Peyer's patch (tissue), 4 donors: ENCODE measurements around the gene B3GNT7. TPM values are rescaled to one million over a fixed set of nuclear protein-coding genes. Genes with fewer than 3 reads are reported as not detected.
"Not testable (repeated sequence)": the region's sequence is repeated elsewhere in the genome, so short reads cannot be mapped to it uniquely, and the experiment has no call there.

Experiments
- DNase-seq, 3 donors: peaks; one replicate each; pipeline ENCODE4 v3.0.0-alpha.2; 2017 to 2019
- H3K27ac ChIP-seq, 4 donors: fragments of 200-600 bp; sonication (generic); one replicate each; pipeline ENCODE4 v1.5.1; 2016 to 2019
- H3K27me3 ChIP-seq, 2 donors: fragments of 200-600 bp; sonication (generic); one replicate each; pipeline ENCODE4 v1.5.1; 2019
- H3K36me3 ChIP-seq, 3 donors: fragments of 200-600 bp; sonication (generic); one replicate each; pipeline ENCODE4 v1.5.1; 2016 to 2019
- H3K4me1 ChIP-seq, 4 donors: fragments of 200-600 bp; sonication (generic); one replicate each; pipeline ENCODE4 v1.5.1; 2016 to 2019
- H3K4me3 ChIP-seq, 4 donors: fragments of 200-600 bp; sonication (generic); 1 replicate in 3 of 4; 2 replicates in 1 of 4; pipeline ENCODE4 v1.5.1; 2016 to 2019; ENCODE audit warnings: mild to moderate bottlenecking in 1 of 4
- H3K9me3 ChIP-seq, 4 donors: fragments of 200-600 bp; sonication (generic); one replicate each; pipeline ENCODE4 v1.5.1; 2016 to 2019; ENCODE audit warnings: mild to moderate bottlenecking in 1 of 4
- CTCF ChIP-seq, 6 experiments: fragments of 450-650 bp in 4 of 6; fragments of 200-600 bp in 2 of 6; sonication (generic) in 1 of 6; IDR thresholded peaks; one replicate each; pipeline ENCODE4 v1.5.1; 2017 to 2019; ENCODE audit warnings: antibody characterized with exemption in 6 of 6, mild to moderate bottlenecking in 3 of 6, moderate library complexity in 1 of 6
- POLR2A ChIP-seq, 2 donors: fragments of 450-650 bp; IDR thresholded peaks; one replicate each; pipeline ENCODE4 v1.5.1; 2017; ENCODE audit warnings: antibody characterized with exemption in 2 of 2, mild to moderate bottlenecking in 2 of 2, moderate library complexity in 2 of 2
- total RNA-seq, 4 donors: library from RNA; depleted of rRNA; stranded (reverse); fragments of >200 nt; gene quantifications; one replicate each; pipeline ENCODE4 v1.1.0, GENCODE V29; 2016

The B3GNT7 gene
- total RNA-seq, 4 donors from 2014 or later = 9.9 to 154 (median 90.3) TPM

DNA sequence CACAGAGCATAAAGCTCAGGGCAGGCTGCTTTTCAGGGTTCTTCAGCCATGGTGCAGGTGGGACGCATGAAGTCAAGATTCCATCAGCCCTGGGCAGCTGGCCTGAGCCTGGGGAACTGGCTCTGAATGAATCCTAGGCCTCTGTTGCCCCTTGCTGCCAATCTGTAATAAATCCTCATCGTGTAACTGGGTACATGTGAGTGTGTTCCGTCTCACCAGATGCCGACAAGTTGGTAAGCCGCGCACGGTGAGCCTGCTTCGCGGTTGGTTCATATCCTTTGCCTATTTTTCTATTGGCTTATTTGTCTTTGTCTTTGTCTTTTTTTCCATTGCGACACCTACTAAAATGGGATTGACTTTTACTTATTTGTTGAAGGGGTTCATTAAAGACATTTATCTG is 27.7 kb downstream of the B3GNT7 start:
- Histone ChIP-seq H3K27ac (no peak overlapping the region), H3K4me1 (no peaks in the 10 kb centered on the region), H3K9me3 (no peaks in the 10 kb centered on the region), H3K36me3 (no peaks in the 10 kb centered on the region), H3K4me3 (no peak overlapping the region), H3K27me3 (no peaks in the 10 kb centered on the region)
- no peak for TF ChIP-seq POLR2A (IDR thresholded peaks at IDR 0.05)
- DNase-seq = no peak

- Histone ChIP-seq H3K27ac (no peak overlapping the region), H3K4me1 (no peaks in the 10 kb centered on the region), H3K4me3 (no peak overlapping the region), H3K9me3 (no peaks in the 10 kb centered on the region), H3K36me3 (no peaks in the 10 kb centered on the region), H3K27me3 (no peaks in the 10 kb centered on the region)
- no peak for TF ChIP-seq POLR2A (IDR thresholded peaks at IDR 0.05)
- no peak for TF ChIP-seq CTCF (IDR thresholded peaks at IDR 0.05)
- no peak for DNase-seq
Measured at GRCh38 chr2:231425291-231425810, 29.8 kb downstream of the B3GNT7 start.

DNA sequence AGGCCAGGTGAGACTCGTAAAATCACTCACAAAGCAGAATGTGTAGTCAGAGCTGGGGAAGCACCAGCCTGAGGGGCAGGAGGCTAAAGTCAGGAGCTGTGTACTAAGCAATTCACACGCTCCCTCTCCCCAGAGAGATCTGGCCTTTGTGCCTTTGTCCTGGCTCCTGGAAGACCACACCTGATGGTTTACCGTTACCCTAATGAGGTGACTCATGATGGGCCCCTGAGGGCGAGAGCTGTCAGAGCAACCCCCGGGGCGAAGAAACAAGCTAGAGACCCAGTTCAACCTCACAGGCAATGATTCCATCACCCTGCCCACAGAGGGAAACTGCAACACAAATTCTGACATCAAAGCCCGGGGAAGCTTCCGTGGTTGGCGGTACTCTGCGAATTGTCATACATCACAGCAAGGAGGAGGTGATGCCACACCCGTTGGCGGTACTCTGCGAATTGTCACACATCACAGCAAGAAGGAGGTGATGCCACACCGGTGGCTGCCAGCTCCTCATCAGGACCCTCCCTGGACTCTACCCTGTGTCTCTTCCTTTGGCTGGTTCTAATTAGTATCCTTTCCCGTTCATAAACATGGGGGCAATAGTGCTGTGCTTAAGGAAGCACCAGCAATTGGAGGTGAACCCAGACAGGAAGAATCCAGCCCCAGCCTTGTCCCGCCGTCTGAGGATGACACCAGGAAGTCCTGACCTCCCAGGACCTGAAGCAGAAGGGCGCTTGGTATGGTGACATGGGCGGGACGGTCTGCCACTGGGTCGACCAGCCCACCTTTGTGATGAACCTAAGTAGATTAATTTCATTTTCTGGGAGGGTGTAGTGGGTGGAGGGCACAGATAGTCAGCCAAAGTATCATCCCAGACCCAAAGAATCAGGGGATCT is 30.5 kb downstream of the B3GNT7 start:
- H3K27ac ChIP-seq = no peak overlapping the region

GRCh38 chr2:231427116-231427515 is 31.6 kb downstream of the B3GNT7 start:
- TF ChIP-seq CTCF (IDR thresholded peaks at IDR 0.05) = no peak
- H3K9me3 ChIP-seq = peaks cover 0 to 3% (median under 1%) of the 10 kb centered on the region in 4 donors
- no peaks in the 10 kb centered on the region for H3K36me3 ChIP-seq
- DNase-seq = no peak
- H3K27ac ChIP-seq = no peak overlapping the region
- H3K27me3 ChIP-seq = no peaks in the 10 kb centered on the region
- no peaks in the 10 kb centered on the region for H3K4me1 ChIP-seq
- no peak overlapping the region for H3K4me3 ChIP-seq

More for the DNA sequence above, 30.5 kb downstream of the B3GNT7 start:
- Histone ChIP-seq H3K4me1 (no peaks in the 10 kb centered on the region), H3K36me3 (no peaks in the 10 kb centered on the region), H3K27me3 (no peaks in the 10 kb centered on the region), H3K9me3 (no peaks in the 10 kb centered on the region), H3K4me3 (no peak overlapping the region)
- DNase-seq = no peak
- no peak for TF ChIP-seq CTCF (IDR thresholded peaks at IDR 0.05)
- TF ChIP-seq POLR2A (IDR thresholded peaks at IDR 0.05) = no peak

DNA sequence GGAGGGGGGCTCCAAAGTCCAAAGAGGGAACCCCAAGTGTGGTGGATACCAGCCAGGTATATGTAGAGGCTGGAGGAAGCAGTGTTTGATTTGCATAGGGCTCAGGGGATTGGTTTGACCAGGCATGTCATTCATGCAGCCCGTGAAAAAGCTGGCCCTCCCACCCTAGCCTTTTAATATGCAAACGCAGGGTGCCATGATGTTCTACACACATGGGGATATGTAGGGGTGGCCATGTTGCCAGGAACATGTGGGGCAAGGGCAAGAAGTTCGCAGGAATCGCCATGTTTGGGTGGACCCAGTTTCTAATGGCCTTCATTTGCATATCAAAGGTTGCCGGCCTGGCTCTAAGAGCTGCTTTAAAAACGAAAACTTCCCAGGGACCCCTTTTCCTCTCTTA is 33.6 kb downstream of the B3GNT7 start:
- DNase-seq = no peak
- Histone ChIP-seq H3K27ac (no peak overlapping the region), H3K4me1 (no peaks in the 10 kb centered on the region), H3K27me3 (no peaks in the 10 kb centered on the region), H3K36me3 (no peaks in the 10 kb centered on the region), H3K4me3 (no peak overlapping the region), H3K9me3 (peaks cover 0 to 5% (median 2%) of the 10 kb centered on the region in 4 donors)
- TF ChIP-seq CTCF (IDR thresholded peaks at IDR 0.05) (no peak), POLR2A (IDR thresholded peaks at IDR 0.05) (no peak)

DNA sequence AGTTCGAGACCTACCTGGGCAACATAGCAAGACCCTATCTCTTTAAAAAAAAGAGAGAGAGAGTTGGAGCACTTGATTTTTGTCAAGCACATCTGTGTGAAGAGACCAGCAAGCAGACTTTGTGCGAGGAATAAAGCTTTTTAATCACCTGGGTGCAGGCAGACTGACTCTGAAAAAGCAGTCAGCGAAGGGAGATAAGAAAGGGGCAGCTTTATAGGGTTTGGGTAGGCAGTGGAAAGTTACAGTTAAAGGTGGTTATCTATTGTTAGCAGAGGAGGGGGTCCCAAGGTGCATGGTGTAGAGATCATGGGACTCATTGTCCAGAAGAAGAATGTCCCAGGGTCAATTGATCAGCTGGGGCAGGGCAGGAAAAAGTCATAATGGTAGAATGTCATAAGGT is 34.4 kb downstream of the B3GNT7 start:
- Histone ChIP-seq H3K4me3 (no peak overlapping the region), H3K4me1 (no peaks in the 10 kb centered on the region), H3K27ac (no peak overlapping the region), H3K9me3 (peaks cover 0 to 5% (median 2%) of the 10 kb centered on the region in 4 donors), H3K27me3 (no peaks in the 10 kb centered on the region), H3K36me3 (no peaks in the 10 kb centered on the region)
- DNase-seq = no peak
- TF ChIP-seq POLR2A (IDR thresholded peaks at IDR 0.05) = no peak

- H3K4me1 ChIP-seq, H3K9me3 ChIP-seq, DNase-seq, H3K4me3 ChIP-seq, H3K27ac ChIP-seq, H3K27me3 ChIP-seq, H3K36me3 ChIP-seq: not testable (repeated sequence)
Measured at GRCh38 chr2:231430437-231430836, 34.9 kb downstream of the B3GNT7 start.
